Trophoblast cell (in vitro differentiated cells and primary cell): Measurements from ENCODE around the gene ZNF217.

ENCODE experiments used
- DNase-seq, 2 donors: peaks; one replicate each; pipeline ENCODE4 v3.0.0-alpha.2; 2016
- H2AFZ ChIP-seq: 2 replicates; pipeline ENCODE4 v1.6.1; 2013; ENCODE audit warnings: low read length, moderate library complexity, mild to moderate bottlenecking; ENCODE audit not compliant: insufficient read depth, poor library complexity
- H2AK5ac ChIP-seq: 2 replicates; pipeline ENCODE4 v1.6.1; 2013; ENCODE audit warnings: mild to moderate bottlenecking, low read length
- H2BK120ac ChIP-seq: 2 replicates; pipeline ENCODE4 v1.6.1; 2013; ENCODE audit warnings: low read length, mild to moderate bottlenecking, moderate library complexity; ENCODE audit not compliant: insufficient read depth, poor library complexity
- H2BK12ac ChIP-seq: 2 replicates; pipeline ENCODE4 v1.6.1; 2013; ENCODE audit warnings: mild to moderate bottlenecking, low read length, moderate library complexity
- H2BK5ac ChIP-seq: 2 replicates; pipeline ENCODE4 v1.6.1; 2013; ENCODE audit warnings: low read length, low read depth, moderate library complexity, mild to moderate bottlenecking; ENCODE audit not compliant: poor library complexity
- H3K14ac ChIP-seq: 2 replicates; pipeline ENCODE4 v1.6.1; 2013; ENCODE audit warnings: mild to moderate bottlenecking, low read length
- H3K18ac ChIP-seq: 2 replicates; pipeline ENCODE4 v1.6.1; 2013; ENCODE audit warnings: mild to moderate bottlenecking, low read length
- H3K23ac ChIP-seq: 2 replicates; pipeline ENCODE4 v1.6.1; 2013; ENCODE audit warnings: low read length
- H3K27ac ChIP-seq: 2 replicates; pipeline ENCODE4 v1.5.1; 2013; ENCODE audit warnings: low read depth, mild to moderate bottlenecking, inconsistent platforms, low read length, moderate library complexity
- H3K27me3 ChIP-seq: 2 replicates; pipeline ENCODE4 v1.6.1; 2013; ENCODE audit warnings: inconsistent platforms, mild to moderate bottlenecking, low read length, moderate library complexity; ENCODE audit not compliant: insufficient read depth
- H3K36me3 ChIP-seq, 2 experiments: 1 replicate in 1 of 2; 2 replicates in 1 of 2; pipeline ENCODE4 v1.6.1; 2013; ENCODE audit warnings: low read length in 2 of 2, mild to moderate bottlenecking in 2 of 2, moderate library complexity in 1 of 2; ENCODE audit not compliant: insufficient read depth in 2 of 2, control insufficient read depth in 1 of 2
- H3K4ac ChIP-seq: 2 replicates; pipeline ENCODE4 v1.6.1; 2013; ENCODE audit warnings: low read depth, mild to moderate bottlenecking, low read length, moderate library complexity
- H3K4me1 ChIP-seq, 2 experiments: 1 replicate in 1 of 2; 2 replicates in 1 of 2; pipeline ENCODE4 v1.6.1; 2013; ENCODE audit warnings: low read length in 2 of 2, mild to moderate bottlenecking in 2 of 2, moderate library complexity in 1 of 2; ENCODE audit not compliant: insufficient read depth in 2 of 2, control insufficient read depth in 1 of 2
- H3K4me2 ChIP-seq: 2 replicates; pipeline ENCODE4 v1.6.1; 2013; ENCODE audit warnings: inconsistent platforms, mild to moderate bottlenecking, low read length, moderate library complexity
- H3K4me3 ChIP-seq: 2 replicates; pipeline ENCODE4 v1.5.1; 2013; ENCODE audit warnings: mild to moderate bottlenecking, low read depth, low read length, inconsistent platforms
- H3K79me1 ChIP-seq: one replicate; pipeline ENCODE4 v1.6.1; 2013; ENCODE audit warnings: low read length
- H3K79me2 ChIP-seq: 2 replicates; pipeline ENCODE4 v1.6.1; 2013; ENCODE audit warnings: low read length, mild to moderate bottlenecking; ENCODE audit not compliant: control insufficient read depth, insufficient read depth, poor library complexity
- H3K9ac ChIP-seq: 2 replicates; pipeline ENCODE4 v1.6.1; 2013; ENCODE audit warnings: mild to moderate bottlenecking, low read length
- H3K9me3 ChIP-seq: 2 replicates; pipeline ENCODE4 v1.6.1; 2013; ENCODE audit warnings: low read depth, mild to moderate bottlenecking, control low read depth, inconsistent platforms, low read length; ENCODE audit not compliant: insufficient read depth
- H4K12ac ChIP-seq: 2 replicates; pipeline ENCODE4 v1.6.1; 2013; ENCODE audit warnings: low read depth, mild to moderate bottlenecking, low read length, moderate library complexity
- H4K8ac ChIP-seq: 2 replicates; pipeline ENCODE4 v1.6.1; 2013; ENCODE audit warnings: low read depth, mild to moderate bottlenecking, low read length, moderate library complexity
- H4K91ac ChIP-seq: one replicate; pipeline ENCODE4 v1.6.1; 2013; ENCODE audit warnings: low read depth, mild to moderate bottlenecking, low read length, moderate library complexity
- WGBS: extraction: QIAGEN DNeasy Blood & Tissue Kit; methylation state at CpG from one replicate; pipeline ENCODE4 v1.1.7; 2013; ENCODE audit warnings: missing lambda C conversion rate; ENCODE audit not compliant: insufficient read length, insufficient coverage; ENCODE audit errors: extremely low coverage; 5-methylcytosine and 5-hydroxymethylcytosine counted together

The ZNF217 gene

DNA sequence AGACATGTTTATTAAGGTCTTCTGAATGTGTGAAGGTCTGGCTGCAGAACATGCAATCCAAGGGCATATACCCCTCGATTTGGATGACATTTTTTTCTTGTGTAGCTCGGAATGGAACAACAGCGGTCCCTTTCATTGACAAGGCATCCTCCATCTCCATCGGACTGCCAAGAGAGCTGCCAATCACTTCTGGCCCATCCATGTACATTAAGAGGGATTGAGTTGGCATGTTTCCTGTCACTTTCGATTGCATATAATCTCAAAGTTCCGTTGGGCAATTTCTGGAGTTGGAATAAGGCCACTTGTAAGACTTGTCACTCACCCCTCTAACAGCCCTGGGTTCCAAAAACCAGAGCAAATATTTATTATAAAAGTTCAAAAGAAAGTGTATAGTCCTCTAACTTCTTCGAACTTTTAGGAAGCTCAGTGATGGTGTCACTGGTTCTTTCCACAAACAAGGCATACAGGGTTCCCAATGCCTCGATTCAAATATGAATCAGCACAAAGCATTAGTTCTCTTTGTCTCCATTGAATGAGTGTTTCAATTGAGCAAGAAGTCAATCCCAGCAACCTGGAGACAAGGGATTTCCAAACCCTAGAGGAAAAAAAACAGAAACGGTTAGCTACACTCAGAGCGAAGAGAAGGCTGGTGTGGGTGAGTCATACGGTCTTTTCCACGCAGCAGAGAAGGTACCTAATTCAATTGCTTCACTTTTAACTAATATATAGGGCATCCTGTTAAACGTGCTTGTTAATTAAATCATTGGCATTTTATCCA lies 10.9 kb downstream of the ZNF217 start:
- DNase-seq: peak; percentile 57 to 78
- peaks cover 2% of the 10 kb centered on the region for H3K79me1 ChIP-seq
- whole genome bisulfite sequencing: no CpG with 5 or more reads among the region's 13 CpGs
- H4K12ac ChIP-seq: no peak overlapping the region
- no peak overlapping the region for H3K4me2 ChIP-seq
- no peak overlapping the region for H4K8ac ChIP-seq
- no peaks in the 10 kb centered on the region for H3K9me3 ChIP-seq
- H3K27ac ChIP-seq: peak overlapping the region; percentile 44
- no peak overlapping the region for H3K18ac ChIP-seq
- no peak overlapping the region for H3K23ac ChIP-seq
- H3K4me3 ChIP-seq: no peak overlapping the region
- no peak overlapping the region for H3K14ac ChIP-seq
- H2BK12ac ChIP-seq: no peak overlapping the region
- no peak overlapping the region for H4K91ac ChIP-seq
- H2AK5ac ChIP-seq: no peak overlapping the region
- H2BK5ac ChIP-seq: no peak overlapping the region
- H3K9ac ChIP-seq: no peak overlapping the region
- no peaks in the 10 kb centered on the region for H3K27me3 ChIP-seq
- H2AFZ ChIP-seq: no peak overlapping the region
- peak overlapping the region; percentile 89 for H3K4ac ChIP-seq
- H3K36me3 ChIP-seq: peaks cover 21 to 33% of the 10 kb centered on the region in 2 experiments
- no peak overlapping the region for H2BK120ac ChIP-seq
- H3K79me2 ChIP-seq: peaks cover 30% of the 10 kb centered on the region
- H3K4me1 ChIP-seq: peaks cover 0 to 9% of the 10 kb centered on the region in 2 experiments

DNA sequence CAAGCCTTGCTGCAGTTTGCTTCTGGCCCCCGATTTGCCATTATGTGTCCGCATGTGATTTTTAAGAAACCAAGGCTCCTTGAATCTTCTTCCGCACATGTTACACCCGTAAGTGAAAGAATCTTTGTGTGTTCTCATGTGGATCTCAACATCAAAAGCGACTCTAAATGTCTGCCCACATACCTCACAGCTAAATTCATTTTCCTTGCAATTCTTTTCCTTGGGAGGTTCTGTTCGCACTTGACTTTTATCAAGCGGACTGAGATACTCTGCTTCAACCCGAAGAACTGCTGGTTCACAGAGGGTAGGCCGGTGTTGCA lies 11.4 kb downstream of the ZNF217 start:
- Histone ChIP-seq H3K36me3 (peaks cover 23 to 35% of the 10 kb centered on the region in 2 experiments), H3K14ac (no peak overlapping the region), H3K23ac (no peak overlapping the region), H3K4me3 (no peak overlapping the region), H2AFZ (no peak overlapping the region), H3K4me1 (peaks cover 0 to 9% of the 10 kb centered on the region in 2 experiments), H3K18ac (no peak overlapping the region), H2AK5ac (no peak overlapping the region), H2BK120ac (no peak overlapping the region), H3K79me2 (peaks cover 32% of the 10 kb centered on the region), H4K8ac (no peak overlapping the region), H4K12ac (no peak overlapping the region), H3K27me3 (no peaks in the 10 kb centered on the region), H2BK5ac (no peak overlapping the region), H3K27ac (no peak overlapping the region), H2BK12ac (no peak overlapping the region), H3K4ac (peak overlapping the region; percentile 89), H3K79me1 (peaks cover 2% of the 10 kb centered on the region), H3K9me3 (no peaks in the 10 kb centered on the region), H4K91ac (no peak overlapping the region), H3K9ac (no peak overlapping the region), H3K4me2 (no peak overlapping the region)
- no peak for DNase-seq
- no CpG with 5 or more reads among the region's 9 CpGs for WGBS

DNA sequence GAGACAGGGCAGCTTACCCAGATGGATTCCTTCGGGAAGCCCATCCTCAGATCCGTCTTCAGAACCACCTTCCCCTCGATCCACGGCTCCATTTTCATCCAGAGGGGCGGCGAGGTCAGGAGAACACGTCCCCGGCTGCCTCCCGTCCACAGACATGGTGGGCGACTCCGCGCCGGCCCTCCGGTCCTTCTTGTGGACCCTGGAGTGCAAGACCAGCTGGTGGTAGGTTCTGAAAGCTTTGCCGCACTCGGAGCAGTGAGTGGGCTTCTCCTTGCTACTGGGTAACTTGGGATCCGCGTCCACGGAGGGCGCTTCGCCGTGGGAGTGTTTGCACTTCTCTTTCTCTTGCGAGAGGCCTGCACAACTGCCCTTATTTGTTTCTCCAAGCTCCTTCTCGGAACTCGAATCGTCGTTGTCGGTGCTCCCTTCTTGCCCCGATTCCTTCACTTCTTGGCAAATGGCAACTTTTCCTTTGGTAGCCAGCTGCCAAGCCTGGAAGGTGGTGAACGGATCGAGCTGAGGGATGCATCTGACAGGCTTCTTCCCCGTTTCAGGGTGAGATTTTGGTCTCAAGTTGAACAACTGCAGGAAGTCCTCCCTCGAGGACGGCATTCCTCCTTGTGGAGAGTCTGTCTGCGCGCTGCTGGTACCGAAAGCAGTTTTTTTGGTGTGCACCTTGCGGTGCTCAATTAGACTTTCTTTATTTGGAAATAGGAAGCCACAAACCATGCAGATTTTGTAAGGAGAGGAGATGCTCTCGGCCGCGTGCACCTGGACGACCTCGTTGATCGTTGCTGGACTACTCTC lies 12.0 kb downstream of the ZNF217 start:
- no peak overlapping the region for H2BK120ac ChIP-seq
- no peak overlapping the region for H2AFZ ChIP-seq
- peak overlapping the region; percentile 89 for H3K4ac ChIP-seq
- no CpG with 5 or more reads among the region's 44 CpGs for WGBS
- H3K27ac ChIP-seq: no peak overlapping the region
- H3K9me3 ChIP-seq: no peaks in the 10 kb centered on the region
- no peak overlapping the region for H4K12ac ChIP-seq
- no peak overlapping the region for H2BK5ac ChIP-seq
- peaks cover 24 to 39% of the 10 kb centered on the region in 2 experiments for H3K36me3 ChIP-seq
- no peaks in the 10 kb centered on the region for H3K27me3 ChIP-seq
- no peak overlapping the region for H2AK5ac ChIP-seq
- H3K4me3 ChIP-seq: no peak overlapping the region
- H3K4me1 ChIP-seq: peaks cover 0 to 9% of the 10 kb centered on the region in 2 experiments
- no peak overlapping the region for H3K14ac ChIP-seq
- no peak overlapping the region for H4K8ac ChIP-seq
- H3K79me1 ChIP-seq: peaks cover 2% of the 10 kb centered on the region
- no peak overlapping the region for H3K4me2 ChIP-seq
- no peak for DNase-seq
- H3K23ac ChIP-seq: no peak overlapping the region
- H3K79me2 ChIP-seq: peaks cover 32% of the 10 kb centered on the region
- no peak overlapping the region for H4K91ac ChIP-seq
- no peak overlapping the region for H2BK12ac ChIP-seq
- H3K18ac ChIP-seq: no peak overlapping the region
- no peak overlapping the region for H3K9ac ChIP-seq

- no peak overlapping the region for H3K23ac ChIP-seq
- no peaks in the 10 kb centered on the region for H3K27me3 ChIP-seq
- DNase-seq: no peak
- no peak overlapping the region for H4K8ac ChIP-seq
- H3K18ac ChIP-seq: no peak overlapping the region
- no peak overlapping the region for H3K4me2 ChIP-seq
- WGBS: no CpG with 5 or more reads among the region's 7 CpGs
- no peak overlapping the region for H4K12ac ChIP-seq
- peaks cover 35 to 50% of the 10 kb centered on the region in 2 experiments for H3K36me3 ChIP-seq
- no peak overlapping the region for H2AK5ac ChIP-seq
- H3K27ac ChIP-seq: peak overlapping the region; percentile 20
- H2AFZ ChIP-seq: no peak overlapping the region
- H4K91ac ChIP-seq: no peak overlapping the region
- H3K4me1 ChIP-seq: peaks cover 0 to 8% of the 10 kb centered on the region in 2 experiments
- H3K14ac ChIP-seq: no peak overlapping the region
- peaks cover 34% of the 10 kb centered on the region for H3K79me2 ChIP-seq
- H3K79me1 ChIP-seq: no peaks in the 10 kb centered on the region
- peak overlapping the region; percentile 89 for H3K4ac ChIP-seq
- H3K9me3 ChIP-seq: no peaks in the 10 kb centered on the region
- no peak overlapping the region for H2BK12ac ChIP-seq
- H2BK120ac ChIP-seq: no peak overlapping the region
- no peak overlapping the region for H2BK5ac ChIP-seq
- no peak overlapping the region for H3K9ac ChIP-seq
- no peak overlapping the region for H3K4me3 ChIP-seq
Measured at GRCh38 chr20:53580376-53581111, 13.1 kb downstream of the ZNF217 start.
